ENCODE data around the gene THOC6. TPM values are rescaled to one million over a fixed set of nuclear protein-coding genes. Genes with fewer than 3 reads are reported as not detected.

The THOC6 gene
- total RNA-seq, 1 experiment from 2014 or later = 68.2 TPM

DNA sequence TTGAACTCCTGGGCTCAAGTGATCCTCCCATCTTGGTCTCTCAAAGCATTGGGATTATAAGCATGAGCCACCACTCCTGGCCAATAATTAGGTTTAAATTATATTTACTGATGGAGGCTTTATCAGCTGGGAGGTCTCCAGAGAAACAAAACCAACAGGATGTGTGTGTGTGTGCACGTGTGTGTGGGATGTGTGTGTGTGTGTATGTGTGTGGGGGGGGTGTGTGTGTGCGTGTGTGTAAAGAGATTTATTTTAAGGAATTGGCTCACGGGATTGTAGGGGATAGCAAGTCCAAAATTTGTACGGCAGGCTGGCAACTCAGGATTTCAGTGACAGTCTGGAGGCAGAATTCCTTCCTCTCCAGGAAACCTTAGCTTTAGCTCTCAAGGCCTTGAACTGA is 27.2 kb downstream of the THOC6 start:
- no peak overlapping the region for H3T11ph ChIP-seq (ENCODE audit: low read length)
- peaks cover 11% of the 10 kb centered on the region for H3K23me2 ChIP-seq (ENCODE audit: insufficient read length, low read depth, low read length, poor library complexity, severe bottlenecking)
- Mint-ChIP-seq H3K4me3 (no peak overlapping the region; a peak in 1 of 5 replicates), H3K9me3 (no peaks in the 10 kb centered on the region; a peak in 2 of 5 replicates), H3K27ac (no peak overlapping the region), H3K27me3 (ENCODE audit: low read depth) (peaks cover 62% of the 10 kb centered on the region), H3K4me1 (peaks cover 12 to 22% of the 10 kb centered on the region in 2 experiments), H3K36me3 (ENCODE audit: insufficient read depth in 1 of 3, low read depth in 3 of 3) (peaks cover 23 to 45% (median 25%) of the 10 kb centered on the region in 3 experiments)
- no CpG with 5 or more reads among the region's 4 CpGs for WGBS (ENCODE audit: extremely low coverage, insufficient read length, low lambda C conversion rate)
- H2AK5ac ChIP-seq (ENCODE audit: insufficient read length, low read length) = no peak overlapping the region
- TF ChIP-seq, protein P1, sequence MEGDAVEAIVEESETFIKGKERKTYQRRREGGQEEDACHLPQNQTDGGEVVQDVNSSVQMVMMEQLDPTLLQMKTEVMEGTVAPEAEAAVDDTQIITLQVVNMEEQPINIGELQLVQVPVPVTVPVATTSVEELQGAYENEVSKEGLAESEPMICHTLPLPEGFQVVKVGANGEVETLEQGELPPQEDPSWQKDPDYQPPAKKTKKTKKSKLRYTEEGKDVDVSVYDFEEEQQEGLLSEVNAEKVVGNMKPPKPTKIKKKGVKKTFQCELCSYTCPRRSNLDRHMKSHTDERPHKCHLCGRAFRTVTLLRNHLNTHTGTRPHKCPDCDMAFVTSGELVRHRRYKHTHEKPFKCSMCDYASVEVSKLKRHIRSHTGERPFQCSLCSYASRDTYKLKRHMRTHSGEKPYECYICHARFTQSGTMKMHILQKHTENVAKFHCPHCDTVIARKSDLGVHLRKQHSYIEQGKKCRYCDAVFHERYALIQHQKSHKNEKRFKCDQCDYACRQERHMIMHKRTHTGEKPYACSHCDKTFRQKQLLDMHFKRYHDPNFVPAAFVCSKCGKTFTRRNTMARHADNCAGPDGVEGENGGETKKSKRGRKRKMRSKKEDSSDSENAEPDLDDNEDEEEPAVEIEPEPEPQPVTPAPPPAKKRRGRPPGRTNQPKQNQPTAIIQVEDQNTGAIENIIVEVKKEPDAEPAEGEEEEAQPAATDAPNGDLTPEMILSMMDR (conservative IDR thresholded peaks at IDR 0.05) = no peak
- H3K9me3 ChIP-seq (ENCODE audit: control insufficient read depth, low read depth, low read length) = no peaks in the 10 kb centered on the region
- H2AFZ ChIP-seq (ENCODE audit: low read length) = no peak overlapping the region
- H3K18ac ChIP-seq (ENCODE audit: insufficient read length, low read depth, low read length) = no peak overlapping the region
- H3K4ac ChIP-seq (ENCODE audit: low read depth, low read length) = no peak overlapping the region
- H2BK5ac ChIP-seq (ENCODE audit: insufficient read length, low read length) = no peak overlapping the region
- H3K4me2 ChIP-seq (ENCODE audit: insufficient read depth, insufficient read length, low read length) = no peak overlapping the region
- H2BK15ac ChIP-seq (ENCODE audit: low read depth, low read length) = no peak overlapping the region
- H3K9ac ChIP-seq (ENCODE audit: extremely low read depth, insufficient read length, low read length) = no peak overlapping the region
- H3K14ac ChIP-seq (ENCODE audit: insufficient read depth, low read length) = no peak overlapping the region
- H4K20me1 ChIP-seq (ENCODE audit: control insufficient read depth, insufficient read depth, insufficient read length) = no peaks in the 10 kb centered on the region
- no peak overlapping the region for H2BK120ac ChIP-seq (ENCODE audit: low read depth, low read length, poor library complexity, severe bottlenecking)
- H3K27ac ChIP-seq (ENCODE audit: insufficient read length, low read depth, low read length) = no peak overlapping the region
- H3K4me1 ChIP-seq (ENCODE audit: insufficient read depth, low read length) = no peaks in the 10 kb centered on the region
- no peaks in the 10 kb centered on the region for H3K79me2 ChIP-seq (ENCODE audit: insufficient read depth, low read length)
- no peaks in the 10 kb centered on the region for H3K79me1 ChIP-seq (ENCODE audit: insufficient read depth, low read depth, low read length, poor library complexity, severe bottlenecking)
- peaks cover 2% of the 10 kb centered on the region; the same call in 1 of the 2 replicates for H3K27me3 ChIP-seq (ENCODE audit: insufficient read depth, low read length)
- no peak overlapping the region for H3K23ac ChIP-seq (ENCODE audit: insufficient read length, low read depth, low read length)
- DNase-seq = no peak
- no peak overlapping the region for H4K8ac ChIP-seq (replicated peaks; ENCODE audit: insufficient read length, low read depth, low read length)
- no peak overlapping the region for H2BK12ac ChIP-seq (ENCODE audit: insufficient read length, low read depth, low read length)
- H2BK20ac ChIP-seq (ENCODE audit: low read depth, low read length, poor library complexity, severe bottlenecking) = no peak overlapping the region
- no peak overlapping the region for H4K5ac ChIP-seq (ENCODE audit: insufficient read length, low read depth, low read length)
- no peak overlapping the region for H3K56ac ChIP-seq (ENCODE audit: insufficient read length, low read depth, low read length)
- no peak overlapping the region for H4K91ac ChIP-seq (ENCODE audit: insufficient read length, low read depth, low read length)

All from H9 (cell line).